Cortex of kidney (tissue), 1 donor: ENCODE measurements around the gene SYNJ1.
"Not testable (repeated sequence)": the region's sequence is repeated elsewhere in the genome, so short reads cannot be mapped to it uniquely, and the experiment has no call there.

Experiments used
- DNase-seq: peaks from one replicate; lab custom pipeline; 2025; lab: John Stamatoyannopoulos, UW

Gene SYNJ1

GRCh38 chr21:32690085-32690484 is 37.7 kb downstream of the SYNJ1 start:
- DNase-seq: no peak

GRCh38 chr21:32687643-32688345 is 40.0 kb downstream of the SYNJ1 start:
- no peak for DNase-seq

- no peak for DNase-seq
These were observed 44.9 kb downstream of the SYNJ1 start for GRCh38 chr21:32682696-32683474.

- DNase-seq: no peak
These were observed 53.1 kb downstream of the SYNJ1 start for GRCh38 chr21:32674731-32675130.

- no peak for DNase-seq
These were observed 53.8 kb downstream of the SYNJ1 start for GRCh38 chr21:32674038-32674437.

GRCh38 chr21:32666258-32666657 is 61.6 kb downstream of the SYNJ1 start:
- no peak for DNase-seq

- not testable (repeated sequence) for DNase-seq
These were observed 63.7 kb downstream of the SYNJ1 start for GRCh38 chr21:32664095-32664494.

GRCh38 chr21:32661981-32662380 is 65.8 kb downstream of the SYNJ1 start:
- DNase-seq: not testable (repeated sequence)

- DNase-seq: not testable (repeated sequence)
These were observed 66.6 kb downstream of the SYNJ1 start for GRCh38 chr21:32661026-32661782.

- DNase-seq: no peak
These were observed 69.3 kb downstream of the SYNJ1 start for GRCh38 chr21:32658524-32658923.

GRCh38 chr21:32653326-32653901 is 74.4 kb downstream of the SYNJ1 start:
- DNase-seq: no peak

- no peak for DNase-seq
These were observed 79.6 kb downstream of the SYNJ1 start for GRCh38 chr21:32648165-32648564.

- no peak for DNase-seq
These were observed 82.3 kb downstream of the SYNJ1 start for GRCh38 chr21:32645261-32646182.

- no peak for DNase-seq
These were observed 85.8 kb downstream of the SYNJ1 start for GRCh38 chr21:32641710-32642698.

- no peak for DNase-seq
These were observed 101.1 kb downstream of the SYNJ1 start for GRCh38 chr21:32626621-32627196.

- DNase-seq: not testable (repeated sequence)
These were observed 109.6 kb downstream of the SYNJ1 start for GRCh38 chr21:32618218-32618617.

GRCh38 chr21:32613436-32614043 is 114.3 kb downstream of the SYNJ1 start:
- DNase-seq: no peak

- DNase-seq: no peak
These were observed 114.8 kb downstream of the SYNJ1 start for GRCh38 chr21:32612999-32613337.
